ENCODE data around the gene CLN6. TPM values are rescaled to one million over a fixed set of nuclear protein-coding genes. Genes with fewer than 3 reads are reported as not detected.

CLN6 gene
- total RNA-seq, 2 experiments from 2014 or later: 8.0 to 8.1 TPM

- Mint-ChIP-seq H3K27me3 (no peaks in the 10 kb centered on the region), H3K4me3 (peak overlapping the region; percentile 30), H3K36me3 (ENCODE audit: low read depth) (peaks cover 5% of the 10 kb centered on the region), H3K27ac (no peak overlapping the region), H3K9me3 (no peaks in the 10 kb centered on the region), H3K4me1 (ENCODE audit: low read depth) (peaks cover 16% of the 10 kb centered on the region)
- Histone ChIP-seq H3K27me3 (ENCODE audit: control insufficient read depth in 1 of 2, insufficient read depth in 2 of 2, low read length in 2 of 2) (no peaks in the 10 kb centered on the region), H3K27ac (ENCODE audit: low read depth in 1 of 2, low read length in 2 of 2) (no peak overlapping the region), H3K4me1 (ENCODE audit: insufficient read depth, low read length) (peaks cover 21% of the 10 kb centered on the region), H3K9me3 (ENCODE audit: control insufficient read depth in 1 of 2, insufficient read depth in 1 of 2, low read length in 2 of 2) (no peaks in the 10 kb centered on the region), H3K4me3 (ENCODE audit: low read length) (no peak overlapping the region), H3K36me3 (ENCODE audit: insufficient read depth, low read length) (no peaks in the 10 kb centered on the region)
- ChIA-PET CTCF (no interaction called here), POLR2A (no interaction called here)
- DNase-seq (peak in 2 of 14 experiments; percentile 39 to 43), ATAC-seq (ENCODE audit: poor library complexity) (no peak)
- intact Hi-C loops (cut with DNase I, micrococcal nuclease): no loop called here
- TF ChIP-seq, protein P1, sequence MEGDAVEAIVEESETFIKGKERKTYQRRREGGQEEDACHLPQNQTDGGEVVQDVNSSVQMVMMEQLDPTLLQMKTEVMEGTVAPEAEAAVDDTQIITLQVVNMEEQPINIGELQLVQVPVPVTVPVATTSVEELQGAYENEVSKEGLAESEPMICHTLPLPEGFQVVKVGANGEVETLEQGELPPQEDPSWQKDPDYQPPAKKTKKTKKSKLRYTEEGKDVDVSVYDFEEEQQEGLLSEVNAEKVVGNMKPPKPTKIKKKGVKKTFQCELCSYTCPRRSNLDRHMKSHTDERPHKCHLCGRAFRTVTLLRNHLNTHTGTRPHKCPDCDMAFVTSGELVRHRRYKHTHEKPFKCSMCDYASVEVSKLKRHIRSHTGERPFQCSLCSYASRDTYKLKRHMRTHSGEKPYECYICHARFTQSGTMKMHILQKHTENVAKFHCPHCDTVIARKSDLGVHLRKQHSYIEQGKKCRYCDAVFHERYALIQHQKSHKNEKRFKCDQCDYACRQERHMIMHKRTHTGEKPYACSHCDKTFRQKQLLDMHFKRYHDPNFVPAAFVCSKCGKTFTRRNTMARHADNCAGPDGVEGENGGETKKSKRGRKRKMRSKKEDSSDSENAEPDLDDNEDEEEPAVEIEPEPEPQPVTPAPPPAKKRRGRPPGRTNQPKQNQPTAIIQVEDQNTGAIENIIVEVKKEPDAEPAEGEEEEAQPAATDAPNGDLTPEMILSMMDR (IDR thresholded peaks at IDR 0.05): no peak
These were observed 3.4 kb upstream of the CLN6 start for GRCh38 chr15:68232937-68233336.

GRCh38 chr15:68232449-68232848, 2.9 kb upstream of the CLN6 start:
- intact Hi-C loops (cut with DNase I, micrococcal nuclease): no loop called here
- Mint-ChIP-seq H3K27me3 (no peaks in the 10 kb centered on the region), H3K9me3 (no peaks in the 10 kb centered on the region), H3K36me3 (ENCODE audit: low read depth) (peaks cover 5% of the 10 kb centered on the region), H3K27ac (no peak overlapping the region), H3K4me3 (peak overlapping the region; percentile 38), H3K4me1 (ENCODE audit: low read depth) (peaks cover 19% of the 10 kb centered on the region)
- ChIA-PET POLR2A (no interaction called here), CTCF (no interaction called here)
- TF ChIP-seq, protein P1 (IDR thresholded peaks at IDR 0.05): no peak
- ATAC-seq (ENCODE audit: poor library complexity) (no peak), DNase-seq (no peak)
- Histone ChIP-seq H3K27ac (ENCODE audit: low read depth in 1 of 2, low read length in 2 of 2) (no peak overlapping the region), H3K27me3 (ENCODE audit: control insufficient read depth in 1 of 2, insufficient read depth in 2 of 2, low read length in 2 of 2) (no peaks in the 10 kb centered on the region), H3K4me1 (ENCODE audit: insufficient read depth, low read length) (peaks cover 25% of the 10 kb centered on the region), H3K4me3 (ENCODE audit: low read length) (no peak overlapping the region), H3K36me3 (ENCODE audit: insufficient read depth, low read length) (no peaks in the 10 kb centered on the region), H3K9me3 (ENCODE audit: control insufficient read depth in 1 of 2, insufficient read depth in 1 of 2, low read length in 2 of 2) (no peaks in the 10 kb centered on the region)

- ATAC-seq (ENCODE audit: poor library complexity) (no peak), DNase-seq (no peak)
- peak overlapping the region; percentile 29 for H3K27ac Mint-ChIP-seq
- Histone ChIP-seq H3K4me3 (ENCODE audit: low read length) (no peak overlapping the region), H3K36me3 (ENCODE audit: insufficient read depth, low read length) (no peaks in the 10 kb centered on the region), H3K4me1 (ENCODE audit: insufficient read depth, low read length) (peaks cover 25% of the 10 kb centered on the region), H3K27ac (ENCODE audit: low read depth in 1 of 2, low read length in 2 of 2) (no peak overlapping the region), H3K27me3 (ENCODE audit: control insufficient read depth in 1 of 2, insufficient read depth in 2 of 2, low read length in 2 of 2) (no peaks in the 10 kb centered on the region), H3K9me3 (ENCODE audit: control insufficient read depth in 1 of 2, insufficient read depth in 1 of 2, low read length in 2 of 2) (no peaks in the 10 kb centered on the region)
- ChIA-PET POLR2A (interaction anchor here (1.2 kb wide), 1 partner anchor 46 kb away, joined by 5 read pairs; the partner anchor contains the start of gene FEM1B), CTCF (interaction anchor here (0.6 to 2.9 kb wide), 2 partner anchors 13 to 75 kb away, joined by 3 to 10 read pairs; no protein-coding TSS in a partner anchor)
- no peaks in the 10 kb centered on the region for H3K9me3 Mint-ChIP-seq
- H3K27me3 Mint-ChIP-seq: no peaks in the 10 kb centered on the region
- H3K36me3 Mint-ChIP-seq (ENCODE audit: low read depth): peaks cover 5% of the 10 kb centered on the region
- TF ChIP-seq, protein P1 (IDR thresholded peaks at IDR 0.05): no peak
- intact Hi-C loops (cut with DNase I, micrococcal nuclease): no loop called here
- peak overlapping the region; percentile 92 for H3K4me3 Mint-ChIP-seq
- peaks cover 19% of the 10 kb centered on the region for H3K4me1 Mint-ChIP-seq (ENCODE audit: low read depth)
These were observed 1.7 kb upstream of the CLN6 start for GRCh38 chr15:68231102-68231818.
